SK-N-SH treated with all-trans-retinoic acid at 6 μM for 48 hours (cell line): ENCODE results near the gene CDC14A.

Experiments
- ATAC-seq: fragments of 200-7000 bp; cut with Tn5 transposase; 3 replicates; pipeline ENCODE4 v1.9.1; 2020; ENCODE audit warnings: mild to moderate bottlenecking, moderate library complexity
- CREB5 ChIP-seq: fragments of 250-450 bp; sonication (Bioruptor Pico); IDR thresholded peaks from 2 replicates; pipeline ENCODE4 v1.5.1; 2020; ENCODE audit warnings: low read depth, mild to moderate bottlenecking, moderate library complexity
- CSDC2 ChIP-seq: fragments of 250-450 bp; sonication (Bioruptor Pico); IDR thresholded peaks from 2 replicates; pipeline ENCODE4 v1.5.0; 2020; ENCODE audit warnings: mild to moderate bottlenecking, moderate library complexity
- CSRNP3 ChIP-seq: fragments of 250-450 bp; sonication (Bioruptor Pico); IDR thresholded peaks from 2 replicates; pipeline ENCODE4 v1.5.1; 2021; ENCODE audit warnings: mild to moderate bottlenecking, moderate library complexity
- GLIS3 ChIP-seq: fragments of 250-450 bp; sonication (Bioruptor Pico); IDR thresholded peaks from 2 replicates; pipeline ENCODE4 v1.5.0; 2020; ENCODE audit warnings: mild to moderate bottlenecking, moderate library complexity
- ISL1 ChIP-seq: fragments of 250-450 bp; sonication (Bioruptor Pico); IDR thresholded peaks from 2 replicates; pipeline ENCODE4 v2.1.2; 2022; ENCODE audit warnings: mild to moderate bottlenecking, moderate library complexity
- OSR1 ChIP-seq: fragments of 250-450 bp; sonication (Bioruptor Pico); IDR thresholded peaks from 2 replicates; pipeline ENCODE4 v1.8.0; 2022; ENCODE audit warnings: moderate library complexity, mild to moderate bottlenecking, inconsistent platforms
- PATZ1 ChIP-seq: fragments of 250-450 bp; sonication (Bioruptor Pico); IDR thresholded peaks from 2 replicates; pipeline ENCODE4 v1.8.0; 2020; ENCODE audit warnings: mild to moderate bottlenecking, moderate library complexity, borderline replicate concordance
- PPARA ChIP-seq: fragments of 250-450 bp; sonication (Bioruptor Pico); IDR thresholded peaks from 2 replicates; pipeline ENCODE4 v1.5.0; 2020; ENCODE audit warnings: mild to moderate bottlenecking, borderline replicate concordance
- RARB ChIP-seq: fragments of 250-450 bp; sonication (Bioruptor Pico); IDR thresholded peaks from 2 replicates; pipeline ENCODE4 v1.8.0; 2021; ENCODE audit warnings: mild to moderate bottlenecking, moderate library complexity
- SNAI2 ChIP-seq: fragments of 250-450 bp; sonication (Bioruptor Pico); IDR thresholded peaks from 2 replicates; pipeline ENCODE4 v1.5.0; 2020; ENCODE audit warnings: mild to moderate bottlenecking, moderate library complexity
- TOX ChIP-seq: fragments of 250-450 bp; sonication (Bioruptor Pico); IDR thresholded peaks from 2 replicates; pipeline ENCODE4 v1.8.0; 2021; ENCODE audit warnings: mild to moderate bottlenecking, moderate library complexity, borderline replicate concordance
- ZFP3 ChIP-seq: fragments of 250-450 bp; sonication (Bioruptor Pico); IDR thresholded peaks from 2 replicates; pipeline ENCODE4 v1.5.0; 2020; ENCODE audit warnings: mild to moderate bottlenecking, moderate library complexity
- ZFP30 ChIP-seq: fragments of 450-650 bp; formaldehyde crosslinking; IDR thresholded peaks from 2 replicates; pipeline ENCODE4 v1.5.0; 2022; ENCODE audit warnings: mild to moderate bottlenecking, moderate library complexity
- ZNF565 ChIP-seq: fragments of 450-650 bp; formaldehyde crosslinking; conservative IDR thresholded peaks from 2 replicates; pipeline ENCODE4 v1.5.0; 2020; ENCODE audit warnings: low read depth, mild to moderate bottlenecking, moderate library complexity
- ZNF70 ChIP-seq: fragments of 450-650 bp; formaldehyde crosslinking; IDR thresholded peaks from 2 replicates; pipeline ENCODE4 v1.5.0; 2020; ENCODE audit warnings: mild to moderate bottlenecking, moderate library complexity
- TF ChIP-seq, protein P1 (sequence below): fragments of 250-450 bp; sonication (Bioruptor Pico); IDR thresholded peaks from 2 replicates; pipeline ENCODE4 v1.8.0; 2021; ENCODE audit warnings: low read depth, mild to moderate bottlenecking, moderate library complexity, borderline replicate concordance

CDC14A gene

GRCh38 chr1:100512803-100513352 is 160.6 kb downstream of the CDC14A start:
- no peak for ATAC-seq
- TF ChIP-seq ZFP30 (CRISPR knock-in tag) (no peak), CREB5 (CRISPR knock-in tag) (no peak), OSR1 (CRISPR knock-in tag) (no peak), CSRNP3 (CRISPR knock-in tag) (no peak), GLIS3 (CRISPR knock-in tag) (no peak), PATZ1 (CRISPR knock-in tag) (no peak), CSDC2 (CRISPR knock-in tag) (no peak)
- TF ChIP-seq, protein P1, sequence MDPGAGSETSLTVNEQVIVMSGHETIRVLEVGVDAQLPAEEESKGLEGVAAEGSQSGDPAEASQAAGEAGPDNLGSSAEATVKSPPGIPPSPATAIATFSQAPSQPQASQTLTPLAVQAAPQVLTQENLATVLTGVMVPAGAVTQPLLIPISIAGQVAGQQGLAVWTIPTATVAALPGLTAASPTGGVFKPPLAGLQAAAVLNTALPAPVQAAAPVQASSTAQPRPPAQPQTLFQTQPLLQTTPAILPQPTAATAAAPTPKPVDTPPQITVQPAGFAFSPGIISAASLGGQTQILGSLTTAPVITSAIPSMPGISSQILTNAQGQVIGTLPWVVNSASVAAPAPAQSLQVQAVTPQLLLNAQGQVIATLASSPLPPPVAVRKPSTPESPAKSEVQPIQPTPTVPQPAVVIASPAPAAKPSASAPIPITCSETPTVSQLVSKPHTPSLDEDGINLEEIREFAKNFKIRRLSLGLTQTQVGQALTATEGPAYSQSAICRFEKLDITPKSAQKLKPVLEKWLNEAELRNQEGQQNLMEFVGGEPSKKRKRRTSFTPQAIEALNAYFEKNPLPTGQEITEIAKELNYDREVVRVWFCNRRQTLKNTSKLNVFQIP (CRISPR knock-in tag): no peak

DNA sequence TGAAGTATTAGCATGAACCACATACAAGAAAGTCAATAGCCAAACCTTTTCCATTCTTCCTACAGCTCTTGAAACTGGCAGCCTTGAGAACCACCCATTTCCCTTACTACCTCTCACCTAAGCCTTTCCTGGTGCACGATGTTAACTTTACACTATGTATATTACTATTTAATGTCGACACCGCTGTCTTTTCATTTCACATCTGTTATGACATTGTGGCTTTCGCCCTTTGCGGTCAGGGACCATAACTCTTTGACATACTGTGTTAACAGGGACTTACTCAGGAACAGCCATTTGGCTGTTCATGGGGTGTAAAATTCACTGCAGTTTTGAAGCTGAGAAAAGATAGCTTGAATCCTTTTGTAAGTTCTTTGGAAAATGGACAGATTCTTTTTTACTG is 164.6 kb downstream of the CDC14A start:
- no peak for ATAC-seq
- TF ChIP-seq CSRNP3 (CRISPR knock-in tag) (no peak), PATZ1 (CRISPR knock-in tag) (no peak), OSR1 (CRISPR knock-in tag) (no peak), RARB (CRISPR knock-in tag) (no peak), ZNF70 (CRISPR knock-in tag) (no peak), ZFP30 (CRISPR knock-in tag) (no peak), ZNF565 (CRISPR knock-in tag) (no peak), TOX (CRISPR knock-in tag) (no peak), CREB5 (CRISPR knock-in tag) (no peak), SNAI2 (CRISPR knock-in tag) (no peak), ZFP3 (CRISPR knock-in tag) (no peak), ISL1 (CRISPR knock-in tag) (no peak), PPARA (no peak)
- TF ChIP-seq, protein P1 (CRISPR knock-in tag): no peak
- TF ChIP-seq, all 23 proteins: peak for 0
